Ovary (tissue), 9 donors: ENCODE results near the gene DOK1. TPM values are rescaled to one million over a fixed set of nuclear protein-coding genes. Genes with fewer than 3 reads are reported as not detected.

ENCODE experiments used
- DNase-seq, 5 donors: peaks; one replicate each; pipeline ENCODE4 v3.0.0-alpha.2; 2019 to 2020
- H3K27ac ChIP-seq, 2 donors: fragments of 200-600 bp; one replicate each; pipeline versions ENCODE4 v1.5.1 to v1.8.0; 2019 to 2022
- H3K27me3 ChIP-seq: fragments of 200-600 bp; one replicate; pipeline ENCODE4 v1.8.0; 2022
- H3K36me3 ChIP-seq: fragments of 200-600 bp; sonication (generic); one replicate; pipeline ENCODE4 v1.5.1; 2019
- H3K4me1 ChIP-seq: one replicate; pipeline ENCODE4 v1.8.1; 2013; ENCODE audit warnings: mild to moderate bottlenecking, moderate library complexity; ENCODE audit not compliant: insufficient read depth
- H3K4me3 ChIP-seq: fragments of 200-600 bp; sonication (generic); one replicate; pipeline ENCODE4 v1.5.1; 2017
- H3K9me3 ChIP-seq, 2 donors: fragments of 200-600 bp in 1 of 2; sonication (generic) in 1 of 2; one replicate each; pipeline versions ENCODE4 v1.5.1 to v1.8.1; 2013 to 2019; ENCODE audit warnings: mild to moderate bottlenecking in 1 of 2, moderate library complexity in 1 of 2
- EP300 ChIP-seq: sonication (generic); formaldehyde crosslinking; IDR thresholded peaks from one replicate; pipeline ENCODE4 v1.6.1; 2017; ENCODE audit warnings: antibody characterized with exemption
- POLR2A ChIP-seq: fragments of 450-650 bp; IDR thresholded peaks from one replicate; pipeline ENCODE4 v1.6.1; 2017; ENCODE audit warnings: antibody characterized with exemption, mild to moderate bottlenecking, moderate library complexity
- WGBS, 3 donors: extraction: QIAGEN DNeasy Blood & Tissue Kit in 1 of 3; methylation state at CpG; one replicate each; pipeline versions ENCODE4 v1.1.5 to v1.1.7; 2013 to 2017; 5-methylcytosine and 5-hydroxymethylcytosine counted together
- intact Hi-C, 4 donors: fragments of 100-400 bp; cut with DNase I; formaldehyde crosslinking; loops; one replicate each; pipeline versions ENCODE4 v1.11.0 to v1.15.1; 2022 to 2023
- polyA plus RNA-seq, 2 donors: library from polyadenylated mRNA; stranded (reverse); fragments of 200-250 nt in 1 of 2; fragments of 350-450 nt in 1 of 2; fragmentation: Illumina TruSeq in 1 of 2; extraction: RNeasy Lipid Tissue Mini Kit (QIAGEN cat#74804) in 1 of 2; gene quantifications; one replicate each; pipeline ENCODE4 v1.2.3, GENCODE V29; 2013 to 2014
- total RNA-seq, 7 donors: library from RNA; depleted of rRNA in 2 of 7; stranded (reverse); fragments of >200 nt in 2 of 7; fragmentation: NEBNext Ultra II Directional in 3 of 7; extraction: Animal tissue kit (Norgen Biotek cat#: 25700) in 3 of 7; gene quantifications; one replicate each; pipeline versions ENCODE4 v1.1.0 to v1.2.4, GENCODE V29; 2016 to 2023
- TF ChIP-seq, protein P1 (sequence below), 3 donors: fragments of 450-650 bp in 2 of 3; fragments of 200-600 bp in 1 of 3; IDR thresholded peaks; one replicate each; pipeline versions ENCODE4 v1.5.1 to v1.8.0; 2016 to 2022; ENCODE audit warnings: antibody characterized with exemption in 3 of 3, mild to moderate bottlenecking in 1 of 3
- donor health status: DM: no; HTN: no; CAD: no; lungs with moderate emphysema.
- donor health status: DM: no; HTN: no; CAD: no.
- donor health status: Bipolar disorder and iron deficiency.
- donor health status: DM: yes; HTN: yes; CAD: no.
- donor health status: DM: no; HTN: no; CAD: no.
- donor health status: DM: yes; HTN: yes; CAD: no.

DOK1 gene
- total and polyA plus RNA-seq, 9 donors = 6.5 to 16.0 (median 12.9) TPM

DNA sequence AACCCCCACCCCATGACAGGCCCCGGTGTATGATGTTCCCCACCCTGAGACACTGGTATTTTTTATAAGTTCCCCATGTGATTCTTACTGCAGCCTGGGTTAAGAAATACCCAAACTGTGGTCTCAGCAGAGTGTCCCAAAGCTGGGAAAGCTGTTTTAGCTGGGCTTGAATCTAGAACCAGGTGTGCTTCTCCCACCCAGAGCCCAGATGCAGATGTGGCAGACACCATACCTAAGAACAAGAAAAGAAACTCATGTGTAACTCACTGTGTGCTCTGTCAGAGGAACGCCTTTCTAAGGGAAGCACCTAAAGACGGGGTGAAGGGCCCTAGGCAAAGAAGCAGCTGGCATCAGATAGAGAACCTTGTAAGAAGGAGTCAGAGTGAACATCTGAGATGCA lies 23.9 kb downstream of the DOK1 start:
- DNase-seq = no peak
- Histone ChIP-seq H3K27me3 (no peaks in the 10 kb centered on the region), H3K9me3 (no peaks in the 10 kb centered on the region), H3K4me3 (no peak overlapping the region), H3K27ac (no peak overlapping the region), H3K4me1 (no peaks in the 10 kb centered on the region), H3K36me3 (no peaks in the 10 kb centered on the region)
- no peak for TF ChIP-seq EP300
- TF ChIP-seq POLR2A = no peak
- TF ChIP-seq, protein P1, sequence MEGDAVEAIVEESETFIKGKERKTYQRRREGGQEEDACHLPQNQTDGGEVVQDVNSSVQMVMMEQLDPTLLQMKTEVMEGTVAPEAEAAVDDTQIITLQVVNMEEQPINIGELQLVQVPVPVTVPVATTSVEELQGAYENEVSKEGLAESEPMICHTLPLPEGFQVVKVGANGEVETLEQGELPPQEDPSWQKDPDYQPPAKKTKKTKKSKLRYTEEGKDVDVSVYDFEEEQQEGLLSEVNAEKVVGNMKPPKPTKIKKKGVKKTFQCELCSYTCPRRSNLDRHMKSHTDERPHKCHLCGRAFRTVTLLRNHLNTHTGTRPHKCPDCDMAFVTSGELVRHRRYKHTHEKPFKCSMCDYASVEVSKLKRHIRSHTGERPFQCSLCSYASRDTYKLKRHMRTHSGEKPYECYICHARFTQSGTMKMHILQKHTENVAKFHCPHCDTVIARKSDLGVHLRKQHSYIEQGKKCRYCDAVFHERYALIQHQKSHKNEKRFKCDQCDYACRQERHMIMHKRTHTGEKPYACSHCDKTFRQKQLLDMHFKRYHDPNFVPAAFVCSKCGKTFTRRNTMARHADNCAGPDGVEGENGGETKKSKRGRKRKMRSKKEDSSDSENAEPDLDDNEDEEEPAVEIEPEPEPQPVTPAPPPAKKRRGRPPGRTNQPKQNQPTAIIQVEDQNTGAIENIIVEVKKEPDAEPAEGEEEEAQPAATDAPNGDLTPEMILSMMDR (IDR thresholded peaks at IDR 0.05) = no peak
- intact Hi-C loops = no loop called here
- 81 to 90% (median 89%) methylated on average over 3 of the region's 3 CpGs for WGBS, 3 donors

DNA sequence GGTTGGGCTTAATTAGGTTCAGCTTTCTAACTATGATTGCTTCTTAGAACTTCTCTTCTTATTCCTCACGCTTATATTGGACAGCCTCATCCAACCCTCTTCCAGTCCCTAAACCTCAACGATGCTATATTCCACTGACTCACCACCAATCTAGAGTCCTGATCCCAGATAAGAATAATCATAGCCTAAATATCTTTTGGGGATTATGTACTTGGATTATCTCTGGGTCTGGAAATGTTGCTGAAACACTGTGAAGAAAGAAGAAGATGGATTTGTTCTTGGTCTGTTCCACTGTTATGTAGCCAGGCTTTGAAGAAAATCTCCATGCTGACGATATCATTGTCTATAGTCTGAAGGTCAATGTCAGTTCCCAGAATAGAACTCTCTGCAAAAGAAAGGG lies 26.9 kb downstream of the DOK1 start:
- Histone ChIP-seq H3K4me3 (no peak overlapping the region), H3K9me3 (no peaks in the 10 kb centered on the region), H3K27me3 (no peaks in the 10 kb centered on the region), H3K27ac (no peak overlapping the region), H3K4me1 (no peaks in the 10 kb centered on the region), H3K36me3 (no peaks in the 10 kb centered on the region)
- intact Hi-C loops = loop anchor here in 1 of 4 donors (10.0 kb wide), 1 partner anchor 77 kb away; the partner anchor contains the start of gene PCGF1
- no peak for DNase-seq
- TF ChIP-seq POLR2A (no peak), EP300 (no peak)
- TF ChIP-seq, protein P1 (IDR thresholded peaks at IDR 0.05) = no peak
- WGBS, 3 donors = 66 to 74% (median 67%) methylated on average over 3 of the region's 3 CpGs

DNA sequence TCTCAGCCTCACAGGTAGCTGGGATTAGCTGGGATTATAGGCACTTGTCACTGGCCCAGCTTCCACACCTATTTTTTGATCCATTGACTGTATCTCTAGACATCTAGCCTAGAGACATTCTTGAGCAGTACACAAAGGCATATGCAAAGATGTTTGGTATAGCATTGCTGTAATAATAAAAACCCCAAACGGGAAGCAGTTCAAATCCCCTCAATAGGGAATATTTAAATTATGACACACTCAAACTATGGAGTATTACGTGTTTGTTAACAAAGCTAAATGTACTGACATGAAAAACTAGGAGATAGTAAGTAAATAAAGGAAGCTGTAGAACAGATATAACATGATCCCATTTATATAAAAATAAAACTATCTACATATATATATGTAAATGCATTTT lies 27.7 kb downstream of the DOK1 start:
- 70 to 82% (median 75%) methylated on average over 2 of the region's 2 CpGs for WGBS, 3 donors
- H3K36me3 ChIP-seq = no peaks in the 10 kb centered on the region
- no peak for TF ChIP-seq POLR2A
- TF ChIP-seq, protein P1 (IDR thresholded peaks at IDR 0.05) = no peak
- TF ChIP-seq EP300 = no peak
- intact Hi-C loops = loop anchor here in 1 of 4 donors (10.0 kb wide), 1 partner anchor 77 kb away; the partner anchor contains the start of gene PCGF1
- H3K9me3 ChIP-seq = no peaks in the 10 kb centered on the region
- no peaks in the 10 kb centered on the region for H3K4me1 ChIP-seq
- no peaks in the 10 kb centered on the region for H3K27me3 ChIP-seq
- no peak overlapping the region for H3K27ac ChIP-seq
- H3K4me3 ChIP-seq = no peak overlapping the region
- no peak for DNase-seq

DNA sequence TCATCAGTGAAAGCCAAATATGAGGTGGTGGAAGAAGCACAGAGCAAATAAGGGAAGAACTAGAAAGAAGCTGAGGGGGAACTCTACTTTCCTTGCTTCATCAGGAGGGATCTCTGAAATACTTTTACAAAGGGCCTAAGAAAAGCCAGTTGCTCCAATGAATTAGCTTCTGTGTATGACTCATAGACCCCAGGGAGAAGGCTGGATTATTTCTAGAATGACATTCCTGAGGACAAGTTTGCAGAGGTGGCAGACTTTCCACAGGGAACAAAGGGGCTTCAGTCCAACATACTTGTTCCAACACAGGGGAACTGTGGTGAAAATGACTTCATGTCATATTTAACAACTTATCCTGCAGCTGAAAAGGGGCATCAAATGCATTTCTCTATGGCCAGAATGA lies 29.0 kb downstream of the DOK1 start:
- TF ChIP-seq, protein P1 (IDR thresholded peaks at IDR 0.05) = no peak
- TF ChIP-seq EP300 (no peak), POLR2A (no peak)
- intact Hi-C loops = loop anchor here in 1 of 4 donors (10.0 kb wide), 1 partner anchor 79 kb away; the partner anchor contains the start of gene PCGF1

More for the DNA sequence above, 29.0 kb downstream of the DOK1 start:
- Histone ChIP-seq H3K36me3 (no peaks in the 10 kb centered on the region), H3K4me1 (no peaks in the 10 kb centered on the region), H3K9me3 (no peaks in the 10 kb centered on the region), H3K4me3 (no peak overlapping the region), H3K27me3 (no peaks in the 10 kb centered on the region), H3K27ac (no peak overlapping the region)
- DNase-seq = no peak
